Ascending aorta (tissue), 2 donors: ENCODE data around the gene RPL12. TPM values are rescaled to one million over a fixed set of nuclear protein-coding genes. Genes with fewer than 3 reads are reported as not detected.

Experiments
- DNase-seq, 2 donors: peaks; one replicate each; pipeline ENCODE4 v3.0.0-alpha.2; 2019; ENCODE audit warnings: low spot score in 2 of 2
- H3K27ac ChIP-seq, 2 donors: fragments of 200-600 bp; sonication (generic); one replicate each; pipeline ENCODE4 v1.5.1; 2016 to 2017; ENCODE audit warnings: mild to moderate bottlenecking in 1 of 2
- H3K27me3 ChIP-seq: fragments of 200-600 bp; sonication (generic); one replicate; pipeline ENCODE4 v1.5.1; 2017
- H3K36me3 ChIP-seq, 2 donors: fragments of 200-600 bp; sonication (generic); one replicate each; pipeline ENCODE4 v1.5.1; 2016
- H3K4me1 ChIP-seq, 2 donors: fragments of 200-600 bp; sonication (generic); one replicate each; pipeline ENCODE4 v1.5.1; 2016 to 2017; ENCODE audit warnings: mild to moderate bottlenecking in 1 of 2
- H3K4me3 ChIP-seq, 2 donors: fragments of 200-600 bp; sonication (generic); one replicate each; pipeline ENCODE4 v1.5.1; 2016 to 2017; ENCODE audit warnings: mild to moderate bottlenecking in 1 of 2
- H3K9me3 ChIP-seq, 2 donors: fragments of 200-600 bp; sonication (generic); one replicate each; pipeline ENCODE4 v1.5.1; 2016
- CTCF ChIP-seq, 3 experiments: fragments of 200-600 bp in 2 of 3; fragments of 450-650 bp in 1 of 3; sonication (generic) in 2 of 3; IDR thresholded peaks; one replicate each; pipeline ENCODE4 v1.5.1; 2016 to 2019; ENCODE audit warnings: antibody characterized with exemption in 3 of 3, mild to moderate bottlenecking in 1 of 3, moderate library complexity in 1 of 3
- intact Hi-C: fragments of 100-400 bp; cut with DNase I; formaldehyde crosslinking; loops from one replicate; pipeline ENCODE4 v1.15.1; 2023
- total RNA-seq: library from RNA; depleted of rRNA; stranded (reverse); fragments of >200 nt; gene quantifications from one replicate; pipeline ENCODE4 v1.1.0, GENCODE V29; 2016

Gene RPL12
- total RNA-seq, 1 donor from 2014 or later, result 1,924 TPM

- H3K9me3 ChIP-seq, result no peaks in the 10 kb centered on the region
- TF ChIP-seq CTCF (IDR thresholded peaks at IDR 0.05), result no peak
- H3K27ac ChIP-seq, result no peak overlapping the region
- intact Hi-C loops, result no loop called here
- no peak for DNase-seq
- H3K36me3 ChIP-seq, result peaks cover 2 to 15% of the 10 kb centered on the region in 2 donors
- H3K4me3 ChIP-seq, result no peak overlapping the region
- H3K27me3 ChIP-seq, result no peaks in the 10 kb centered on the region
- H3K4me1 ChIP-seq, result no peaks in the 10 kb centered on the region
Observed at GRCh38 chr9:127411122-127411521, 40.1 kb downstream of the RPL12 start.

- Histone ChIP-seq H3K27me3 (no peaks in the 10 kb centered on the region), H3K27ac (no peak overlapping the region), H3K4me1 (no peaks in the 10 kb centered on the region), H3K36me3 (peaks cover 21 to 40% of the 10 kb centered on the region in 2 donors), H3K4me3 (no peak overlapping the region), H3K9me3 (no peaks in the 10 kb centered on the region)
- TF ChIP-seq CTCF (IDR thresholded peaks at IDR 0.05), result no peak
- intact Hi-C loops, result no loop called here
- DNase-seq, result no peak
Observed at GRCh38 chr9:127407492-127407843, 43.7 kb downstream of the RPL12 start.

GRCh38 chr9:127406799-127407491 is 44.3 kb downstream of the RPL12 start:
- intact Hi-C loops, result no loop called here
- Histone ChIP-seq H3K27ac (no peak overlapping the region), H3K27me3 (no peaks in the 10 kb centered on the region), H3K9me3 (no peaks in the 10 kb centered on the region), H3K4me1 (no peaks in the 10 kb centered on the region), H3K4me3 (no peak overlapping the region), H3K36me3 (peaks cover 21 to 44% of the 10 kb centered on the region in 2 donors)
- DNase-seq, result no peak
- no peak for TF ChIP-seq CTCF (IDR thresholded peaks at IDR 0.05)

DNA sequence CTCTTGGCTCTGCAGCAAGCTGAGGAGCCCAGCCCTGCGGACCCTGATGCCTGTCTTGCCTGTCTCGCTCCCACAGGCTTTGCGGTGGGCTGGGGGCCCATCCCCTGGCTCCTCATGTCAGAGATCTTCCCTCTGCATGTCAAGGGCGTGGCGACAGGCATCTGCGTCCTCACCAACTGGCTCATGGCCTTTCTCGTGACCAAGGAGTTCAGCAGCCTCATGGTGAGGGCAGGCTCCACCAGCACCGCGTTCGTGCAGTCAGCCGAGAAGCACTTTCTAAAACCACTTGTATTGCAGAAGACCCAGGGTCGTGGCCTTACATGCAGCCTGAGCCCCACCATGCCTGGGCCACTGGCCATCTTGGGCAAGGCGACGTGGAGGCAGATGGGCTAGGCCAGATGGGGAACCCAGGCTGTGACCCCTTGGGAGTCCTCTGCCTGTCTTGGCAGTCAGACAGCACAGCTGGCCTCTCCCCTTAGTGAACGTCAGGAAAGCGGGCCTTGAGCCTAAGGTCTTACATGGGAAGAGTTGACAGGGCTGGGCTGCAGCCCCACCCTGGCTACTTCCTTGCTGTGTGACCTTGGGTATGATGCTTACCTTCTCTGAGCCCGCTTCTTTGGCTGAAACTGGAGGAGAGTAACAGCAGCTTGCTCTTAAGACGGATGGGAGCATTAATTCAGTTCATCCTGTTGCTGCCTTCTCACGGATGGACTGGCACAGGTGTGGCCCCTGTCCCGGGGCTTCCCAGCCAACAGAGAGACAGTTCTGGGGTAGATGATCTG is 45.7 kb downstream of the RPL12 start:
- no peak for TF ChIP-seq CTCF (IDR thresholded peaks at IDR 0.05)
- Histone ChIP-seq H3K36me3 (peaks cover 21 to 45% of the 10 kb centered on the region in 2 donors), H3K27ac (no peak overlapping the region), H3K4me3 (no peak overlapping the region), H3K4me1 (no peaks in the 10 kb centered on the region), H3K9me3 (no peaks in the 10 kb centered on the region), H3K27me3 (no peaks in the 10 kb centered on the region)
- DNase-seq, result no peak
- intact Hi-C loops, result no loop called here

- TF ChIP-seq CTCF (IDR thresholded peaks at IDR 0.05), result no peak
- no peak overlapping the region for H3K27ac ChIP-seq
- DNase-seq, result no peak
- peaks cover 25 to 45% of the 10 kb centered on the region in 2 donors for H3K36me3 ChIP-seq
- H3K9me3 ChIP-seq, result no peaks in the 10 kb centered on the region
- no peaks in the 10 kb centered on the region for H3K4me1 ChIP-seq
- intact Hi-C loops, result no loop called here
- no peak overlapping the region for H3K4me3 ChIP-seq
- H3K27me3 ChIP-seq, result no peaks in the 10 kb centered on the region
Observed at GRCh38 chr9:127404631-127405030, 46.6 kb downstream of the RPL12 start.
